GM10266 (cell line): ENCODE measurements around the gene CEP192.

ENCODE experiments used
- DNase-seq: peaks from one replicate; pipeline ENCODE4 v3.0.0; 2012; ENCODE audit errors: extremely low spot score
- TF ChIP-seq, protein P1 (sequence below): IDR thresholded peaks from 2 replicates; pipeline ENCODE4 v1.5.1; 2012; ENCODE audit warnings: mild to moderate bottlenecking, low read depth; ENCODE audit not compliant: control insufficient read depth, insufficient read depth; ENCODE audit errors: missing control alignments

The CEP192 gene

DNA sequence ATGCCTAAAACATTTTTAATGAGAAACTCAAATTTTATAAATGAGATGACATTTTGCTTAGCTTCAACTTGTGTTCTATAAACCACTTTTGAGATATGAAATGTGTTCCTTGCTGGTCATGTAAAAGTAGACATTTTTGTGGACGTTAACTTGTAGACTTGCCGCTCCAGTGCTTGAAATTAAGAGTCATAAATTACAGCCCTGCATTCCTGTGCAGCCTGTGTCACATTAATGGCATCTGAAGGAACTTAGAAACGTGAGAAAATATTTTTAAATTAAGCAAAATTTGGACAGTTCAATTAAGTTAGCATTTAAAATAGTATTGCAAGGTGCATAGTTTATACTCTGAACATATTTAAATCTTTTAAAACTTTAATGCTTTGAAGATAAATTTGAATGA lies 129.1 kb downstream of the CEP192 start:
- TF ChIP-seq, protein P1, sequence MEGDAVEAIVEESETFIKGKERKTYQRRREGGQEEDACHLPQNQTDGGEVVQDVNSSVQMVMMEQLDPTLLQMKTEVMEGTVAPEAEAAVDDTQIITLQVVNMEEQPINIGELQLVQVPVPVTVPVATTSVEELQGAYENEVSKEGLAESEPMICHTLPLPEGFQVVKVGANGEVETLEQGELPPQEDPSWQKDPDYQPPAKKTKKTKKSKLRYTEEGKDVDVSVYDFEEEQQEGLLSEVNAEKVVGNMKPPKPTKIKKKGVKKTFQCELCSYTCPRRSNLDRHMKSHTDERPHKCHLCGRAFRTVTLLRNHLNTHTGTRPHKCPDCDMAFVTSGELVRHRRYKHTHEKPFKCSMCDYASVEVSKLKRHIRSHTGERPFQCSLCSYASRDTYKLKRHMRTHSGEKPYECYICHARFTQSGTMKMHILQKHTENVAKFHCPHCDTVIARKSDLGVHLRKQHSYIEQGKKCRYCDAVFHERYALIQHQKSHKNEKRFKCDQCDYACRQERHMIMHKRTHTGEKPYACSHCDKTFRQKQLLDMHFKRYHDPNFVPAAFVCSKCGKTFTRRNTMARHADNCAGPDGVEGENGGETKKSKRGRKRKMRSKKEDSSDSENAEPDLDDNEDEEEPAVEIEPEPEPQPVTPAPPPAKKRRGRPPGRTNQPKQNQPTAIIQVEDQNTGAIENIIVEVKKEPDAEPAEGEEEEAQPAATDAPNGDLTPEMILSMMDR = no peak
- no peak for DNase-seq

DNA sequence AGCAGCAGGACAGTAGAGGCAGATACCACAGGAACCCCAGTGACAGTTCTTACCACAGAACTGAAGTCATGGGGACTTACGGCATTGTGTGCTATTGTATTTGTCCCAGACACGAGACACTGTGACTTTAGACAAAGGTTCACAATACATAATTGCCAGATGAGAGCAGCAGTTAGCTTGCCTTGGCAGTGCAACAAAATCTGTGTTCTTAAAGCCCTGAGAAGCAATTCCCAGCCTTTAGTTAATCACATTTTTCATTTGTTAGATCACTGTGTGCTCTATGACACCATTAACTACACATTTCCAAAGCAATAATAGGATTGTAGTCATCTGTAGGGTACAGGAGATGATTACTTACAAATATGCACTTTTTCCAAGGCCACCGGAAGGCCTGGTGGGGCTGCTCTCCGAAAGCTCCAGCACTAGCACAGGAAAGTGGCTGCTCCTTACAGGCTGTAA lies 129.8 kb downstream of the CEP192 start:
- TF ChIP-seq, protein P1 = no peak

DNA sequence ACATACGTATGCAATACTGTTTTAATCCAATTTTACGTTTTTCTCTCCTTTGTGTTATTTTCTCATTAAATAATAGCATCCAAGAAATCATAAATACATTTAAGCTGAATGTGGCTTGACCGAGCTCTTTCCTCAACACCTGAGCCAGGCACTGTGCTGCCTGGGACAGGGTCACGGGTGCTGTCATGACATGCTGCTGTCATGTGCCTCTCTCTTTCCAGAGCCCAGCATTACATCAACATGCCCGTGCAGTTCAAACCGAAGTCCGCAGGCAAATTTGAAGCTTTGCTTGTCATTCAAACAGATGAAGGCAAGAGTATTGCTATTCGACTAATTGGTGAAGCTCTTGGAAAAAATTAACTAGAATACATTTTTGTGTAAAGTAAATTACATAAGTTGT lies 133.2 kb downstream of the CEP192 start:
- TF ChIP-seq, protein P1 = no peak
- DNase-seq = no peak

More for the DNA sequence above, 129.8 kb downstream of the CEP192 start:
- DNase-seq = no peak

DNA sequence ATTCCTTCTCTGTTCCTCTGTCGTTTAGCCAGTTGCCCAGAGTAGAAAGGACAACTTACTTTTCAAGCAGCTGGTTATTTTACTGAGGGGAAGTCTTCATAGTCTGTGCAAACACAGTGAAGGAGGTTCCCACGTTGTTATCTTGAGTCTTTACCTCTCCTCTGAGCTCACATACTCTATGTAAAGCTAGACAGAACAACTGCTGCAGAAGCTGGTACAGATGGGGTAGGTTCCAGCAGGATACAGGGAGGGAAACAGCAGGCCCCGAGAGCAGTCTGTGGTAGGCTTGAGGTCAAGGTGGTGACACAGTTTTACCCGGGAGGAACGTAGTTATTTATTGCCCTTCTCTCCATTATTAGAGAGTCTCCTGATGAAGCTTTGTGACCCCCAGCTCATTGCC lies 134.0 kb downstream of the CEP192 start:
- DNase-seq = no peak
- TF ChIP-seq, protein P1 = no peak

DNA sequence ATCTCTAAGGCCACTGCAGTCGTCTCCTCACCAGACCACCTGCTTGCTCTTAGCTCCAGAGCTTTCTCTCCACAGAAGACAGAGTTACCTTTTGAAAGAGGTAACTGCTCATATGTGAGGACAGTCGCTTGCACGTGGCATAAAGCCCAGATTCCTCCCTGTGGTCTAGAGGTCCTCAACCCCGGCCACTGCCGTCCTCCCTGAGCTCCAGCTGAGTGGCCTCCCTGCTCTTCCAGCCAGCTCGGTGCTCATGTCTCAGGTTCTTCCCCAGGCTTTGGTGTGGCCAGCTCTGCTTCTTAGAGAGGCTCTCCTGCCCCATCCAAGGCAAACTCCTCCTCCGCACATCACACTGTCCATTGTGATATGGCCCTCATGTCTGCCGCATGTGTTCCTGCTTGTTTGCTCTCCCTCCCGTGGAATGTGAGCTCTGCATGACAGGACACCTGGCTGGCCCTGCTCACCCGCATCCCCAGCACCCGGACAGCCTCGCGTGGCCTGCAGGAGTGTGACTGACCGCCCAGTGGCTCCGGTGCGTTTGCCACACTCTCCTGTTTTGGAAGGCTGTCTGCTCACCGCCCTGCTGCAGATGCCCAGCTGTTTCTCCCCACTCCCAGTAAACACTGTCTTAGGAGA lies 135.9 kb downstream of the CEP192 start:
- TF ChIP-seq, protein P1 = no peak
- no peak for DNase-seq

DNA sequence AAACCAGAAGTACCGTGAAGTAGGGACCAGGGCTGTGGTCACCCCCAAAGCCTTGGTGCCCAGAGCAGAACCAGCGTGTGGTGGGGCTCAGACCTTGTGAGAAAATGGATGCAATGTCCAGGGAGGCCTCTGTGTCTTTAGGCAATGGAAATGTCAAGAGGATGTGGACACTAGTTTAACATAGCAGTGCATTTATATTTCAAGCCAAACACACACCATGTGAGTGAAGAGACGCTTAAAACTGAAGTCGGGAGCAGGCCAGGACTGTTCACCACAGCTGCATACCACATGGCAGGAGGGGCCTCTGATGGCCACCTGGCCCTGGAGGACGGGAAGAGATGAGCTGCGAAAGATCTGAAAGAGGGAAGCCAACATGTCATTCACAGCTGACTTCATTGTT lies 140.1 kb downstream of the CEP192 start:
- TF ChIP-seq, protein P1 = no peak

DNA sequence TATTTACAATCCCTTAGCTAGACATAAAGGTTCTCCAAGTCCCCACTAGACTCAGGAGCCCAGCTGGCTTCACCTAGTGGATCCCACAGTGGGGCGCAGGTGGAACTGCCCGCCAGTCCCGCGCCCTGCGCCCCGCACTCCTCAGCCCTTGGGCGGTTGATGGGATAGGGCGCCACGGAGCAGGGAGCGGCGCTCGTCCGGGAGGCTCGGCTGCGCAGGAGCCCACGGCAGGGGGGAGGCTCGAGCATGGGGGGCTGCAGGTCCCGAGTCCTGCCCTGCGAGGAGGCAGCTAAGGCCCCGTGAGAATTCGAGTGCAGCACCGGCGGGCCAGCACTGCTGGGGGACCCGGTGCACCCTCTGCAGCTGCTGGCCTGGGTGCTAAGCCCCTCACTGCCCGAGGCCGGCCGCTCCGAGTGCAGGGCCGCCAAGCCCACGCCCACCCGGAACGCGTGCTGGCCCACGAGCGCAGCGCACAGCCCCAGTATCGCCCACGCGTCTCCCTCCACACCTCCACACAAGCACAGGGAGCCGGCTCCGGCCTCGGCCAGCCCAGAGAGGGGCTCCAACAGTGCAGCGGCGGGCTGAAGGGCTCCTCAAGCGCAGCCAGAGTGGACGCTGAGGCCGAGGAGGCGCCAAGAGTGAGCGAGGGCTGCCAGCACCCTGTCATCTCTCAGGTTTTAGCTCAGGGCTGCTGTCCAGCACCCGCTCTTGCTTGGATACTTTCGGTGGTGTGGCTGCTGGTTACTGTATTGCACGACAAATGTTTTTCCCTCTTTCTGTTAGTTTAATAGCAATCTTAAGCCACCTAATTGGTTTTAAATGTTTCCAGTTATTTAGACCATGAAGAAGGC lies 143.6 kb downstream of the CEP192 start:
- TF ChIP-seq, protein P1 = no peak
- no peak for DNase-seq

More for the DNA sequence above, 140.1 kb downstream of the CEP192 start:
- no peak for DNase-seq
